Peyer's patch (tissue), 4 donors: ENCODE data around the gene MAPK1.

ENCODE experiments used
- POLR2A ChIP-seq, 2 donors: fragments of 450-650 bp; IDR thresholded peaks; one replicate each; pipeline ENCODE4 v1.5.1; 2017; ENCODE audit warnings: antibody characterized with exemption in 2 of 2, mild to moderate bottlenecking in 2 of 2, moderate library complexity in 2 of 2
- TF ChIP-seq, protein P1 (sequence below), 6 experiments: fragments of 450-650 bp in 4 of 6; fragments of 200-600 bp in 2 of 6; sonication (generic) in 1 of 6; IDR thresholded peaks; one replicate each; pipeline ENCODE4 v1.5.1; 2017 to 2019; ENCODE audit warnings: antibody characterized with exemption in 6 of 6, mild to moderate bottlenecking in 3 of 6, moderate library complexity in 1 of 6

DNA sequence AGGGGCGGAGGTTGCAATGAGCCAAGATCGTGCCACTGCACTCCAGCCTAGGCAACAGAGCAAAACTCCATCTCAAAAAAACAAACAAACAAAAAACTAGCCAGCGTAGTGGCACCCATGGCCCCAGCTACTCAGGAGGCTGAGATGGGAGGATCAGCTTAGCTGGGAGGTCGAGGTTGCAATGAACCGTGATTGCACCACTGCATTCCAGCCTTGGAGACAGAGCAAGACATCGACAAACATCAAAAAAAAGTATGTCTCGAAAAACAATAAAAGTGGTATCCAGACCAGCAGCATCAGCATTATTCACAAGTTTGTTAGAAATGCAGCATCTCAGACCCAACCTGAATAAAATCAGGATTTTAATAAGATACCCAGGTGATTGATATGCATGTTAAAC lies 6.2 kb upstream of the MAPK1 start:
- TF ChIP-seq, protein P1, sequence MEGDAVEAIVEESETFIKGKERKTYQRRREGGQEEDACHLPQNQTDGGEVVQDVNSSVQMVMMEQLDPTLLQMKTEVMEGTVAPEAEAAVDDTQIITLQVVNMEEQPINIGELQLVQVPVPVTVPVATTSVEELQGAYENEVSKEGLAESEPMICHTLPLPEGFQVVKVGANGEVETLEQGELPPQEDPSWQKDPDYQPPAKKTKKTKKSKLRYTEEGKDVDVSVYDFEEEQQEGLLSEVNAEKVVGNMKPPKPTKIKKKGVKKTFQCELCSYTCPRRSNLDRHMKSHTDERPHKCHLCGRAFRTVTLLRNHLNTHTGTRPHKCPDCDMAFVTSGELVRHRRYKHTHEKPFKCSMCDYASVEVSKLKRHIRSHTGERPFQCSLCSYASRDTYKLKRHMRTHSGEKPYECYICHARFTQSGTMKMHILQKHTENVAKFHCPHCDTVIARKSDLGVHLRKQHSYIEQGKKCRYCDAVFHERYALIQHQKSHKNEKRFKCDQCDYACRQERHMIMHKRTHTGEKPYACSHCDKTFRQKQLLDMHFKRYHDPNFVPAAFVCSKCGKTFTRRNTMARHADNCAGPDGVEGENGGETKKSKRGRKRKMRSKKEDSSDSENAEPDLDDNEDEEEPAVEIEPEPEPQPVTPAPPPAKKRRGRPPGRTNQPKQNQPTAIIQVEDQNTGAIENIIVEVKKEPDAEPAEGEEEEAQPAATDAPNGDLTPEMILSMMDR (IDR thresholded peaks at IDR 0.05): no peak
- no peak for TF ChIP-seq POLR2A (IDR thresholded peaks at IDR 0.05)
